NCI-H1092 (cell line): Measurements from ENCODE around the gene UIMC1.
"Not testable (repeated sequence)": the region's sequence is repeated elsewhere in the genome, so short reads cannot be mapped to it uniquely, and the experiment has no call there.

Source experiments
- DNase-seq: peaks from one replicate; lab custom pipeline; 2025; lab: John Stamatoyannopoulos, UW

The UIMC1 gene

DNA sequence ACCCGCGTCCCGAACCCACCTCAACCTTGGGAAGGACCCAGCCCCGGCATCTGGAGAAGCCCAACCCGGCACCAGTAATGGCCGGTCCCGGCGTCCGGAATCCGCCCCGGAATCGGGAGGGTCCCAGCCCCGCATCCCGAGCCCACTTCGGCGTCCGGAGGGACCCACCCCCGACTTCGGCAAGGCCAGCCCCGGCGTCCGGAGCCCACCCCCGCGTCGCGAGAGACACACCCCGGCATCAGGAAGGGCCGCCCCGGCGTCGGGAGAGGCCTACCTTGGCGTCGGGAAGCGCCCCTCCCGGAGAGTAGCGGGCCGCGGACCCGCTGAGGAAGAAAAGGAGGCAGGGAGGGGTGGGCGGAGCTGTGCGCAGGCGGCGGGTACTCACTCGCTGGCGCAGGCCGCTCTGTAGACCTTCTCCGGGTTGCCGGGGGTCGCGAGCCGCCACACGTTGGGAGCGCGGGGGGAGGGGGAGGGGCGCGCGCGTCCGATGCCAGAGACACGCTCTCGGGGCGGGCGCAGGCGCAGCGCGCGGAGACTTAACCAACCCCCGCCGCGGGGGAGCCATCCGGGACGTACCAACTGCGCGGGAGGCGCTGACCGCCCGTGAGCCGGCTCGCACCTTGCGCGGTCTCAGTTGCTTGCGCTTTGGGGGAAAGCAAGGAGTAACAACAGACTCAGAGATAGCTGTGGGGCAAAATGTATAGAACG, at the start of gene UIMC1:
TSS of gene UIMC1 (minus strand) at position 515 of the 708 bp plus-strand sequence. CDS start 24,164 bp downstream, outside the sequence.
- peak; percentile 79 for DNase-seq

DNA sequence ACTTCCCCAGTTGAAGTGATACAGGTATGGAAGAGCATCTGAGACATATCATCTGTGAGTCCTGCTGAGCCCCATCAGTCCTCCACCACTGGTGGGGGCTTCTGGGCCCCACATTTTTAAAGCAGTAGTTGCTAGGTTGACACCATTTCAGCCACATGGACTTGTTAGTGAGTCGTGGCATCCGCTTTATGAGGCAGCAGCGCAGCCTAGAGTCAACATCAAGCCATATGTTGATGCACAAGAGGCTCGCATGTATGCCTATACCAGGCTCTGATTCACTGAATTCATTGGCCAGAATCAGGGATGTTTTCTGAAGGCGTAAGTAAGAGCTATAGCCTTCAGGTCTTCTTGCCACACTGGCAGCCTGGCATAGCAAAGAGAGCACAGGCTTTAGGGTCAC, 42.7 kb upstream of the UIMC1 start:
- no peak for DNase-seq

DNA sequence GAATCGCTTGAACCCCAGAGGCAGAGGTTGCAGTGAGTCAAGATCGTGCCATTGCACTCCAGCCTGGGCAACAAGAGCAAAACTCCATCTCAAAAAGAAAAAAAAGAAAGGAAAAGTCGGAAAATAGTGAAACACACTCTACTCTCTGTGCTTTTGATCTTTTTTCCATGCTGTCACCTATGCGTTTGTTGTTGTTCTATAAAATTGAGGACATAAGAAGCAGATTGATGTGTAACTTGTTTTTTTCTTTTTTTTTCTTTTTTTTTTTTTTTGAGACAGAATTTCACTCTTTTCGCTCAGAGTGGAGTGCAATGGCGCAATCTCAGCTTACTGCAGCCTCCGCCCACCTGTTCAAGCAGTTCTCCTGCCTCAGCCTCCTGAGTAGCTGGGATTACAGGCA, 42.0 kb upstream of the UIMC1 start:
- DNase-seq, result not testable (repeated sequence)

- DNase-seq, result no peak
These were observed 39.1 kb upstream of the UIMC1 start for GRCh38 chr5:177045631-177046030.

GRCh38 chr5:177044641-177045040, 38.1 kb upstream of the UIMC1 start:
- no peak for DNase-seq

DNA sequence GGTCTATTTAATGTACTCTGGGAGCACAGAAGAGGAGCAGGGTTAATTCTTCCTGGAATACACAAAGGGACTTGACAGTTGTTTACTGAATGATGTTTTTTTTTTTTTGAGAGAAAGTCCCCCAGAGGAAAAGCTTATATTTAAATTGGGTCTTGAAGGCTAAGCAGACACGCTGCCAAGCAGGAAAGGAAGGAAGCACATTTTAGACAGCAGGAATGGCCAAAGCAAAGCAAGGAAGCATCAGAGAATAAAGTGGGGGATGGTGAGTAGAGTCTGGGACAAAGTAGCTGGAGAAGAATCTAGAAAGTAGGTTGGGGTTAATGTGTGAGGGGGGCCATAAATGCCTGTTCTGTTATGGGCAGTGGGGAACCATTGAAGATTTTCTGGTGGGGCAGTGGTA, 37.4 kb upstream of the UIMC1 start:
- no peak for DNase-seq

GRCh38 chr5:177043114-177043513, 36.5 kb upstream of the UIMC1 start:
- DNase-seq, result no peak

GRCh38 chr5:177041936-177042335, 35.4 kb upstream of the UIMC1 start:
- DNase-seq, result no peak

GRCh38 chr5:177040814-177041420, 34.3 kb upstream of the UIMC1 start:
- no peak for DNase-seq

- no peak for DNase-seq
These were observed 30.3 kb upstream of the UIMC1 start for GRCh38 chr5:177036921-177037320.

DNA sequence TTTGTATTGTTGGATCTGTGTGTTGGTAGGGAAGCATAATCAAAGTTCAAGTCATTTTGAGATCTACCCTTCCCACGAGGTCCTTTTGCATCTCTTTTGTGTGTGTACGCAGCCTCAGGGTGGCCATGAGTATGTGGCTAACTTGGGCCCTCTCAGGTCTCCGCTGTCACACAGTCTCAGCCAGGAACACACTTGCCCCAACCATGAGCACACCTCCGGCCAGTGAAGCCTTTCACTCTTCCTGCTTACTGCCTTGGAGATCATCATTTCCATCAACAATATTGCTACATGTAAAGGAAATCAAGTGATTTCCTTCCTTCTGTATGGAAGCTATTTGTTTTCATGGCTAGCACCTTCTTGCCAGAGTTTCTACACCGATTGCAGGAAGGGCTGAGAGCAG, 29.9 kb upstream of the UIMC1 start:
- DNase-seq, result no peak

DNA sequence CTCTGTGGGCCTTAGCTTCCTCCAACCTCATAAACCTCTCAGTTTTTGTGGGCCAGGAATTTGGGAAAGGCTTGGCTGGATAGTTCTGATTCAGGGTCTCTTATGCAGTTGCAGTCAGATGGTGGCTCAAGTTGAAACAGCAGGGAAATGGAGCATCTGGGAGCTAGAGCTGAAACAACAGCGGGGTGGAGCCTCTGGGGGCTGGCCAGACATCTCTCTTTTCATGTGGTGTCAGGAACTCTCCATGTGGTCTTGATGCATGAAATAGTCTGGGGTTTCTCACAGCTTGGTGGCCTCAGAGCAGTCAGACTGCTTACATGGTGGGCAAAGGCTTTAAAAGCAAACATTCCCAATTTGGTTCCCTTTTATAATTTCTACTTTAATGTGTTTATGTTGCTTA, 29.4 kb upstream of the UIMC1 start:
- DNase-seq, result no peak

DNA sequence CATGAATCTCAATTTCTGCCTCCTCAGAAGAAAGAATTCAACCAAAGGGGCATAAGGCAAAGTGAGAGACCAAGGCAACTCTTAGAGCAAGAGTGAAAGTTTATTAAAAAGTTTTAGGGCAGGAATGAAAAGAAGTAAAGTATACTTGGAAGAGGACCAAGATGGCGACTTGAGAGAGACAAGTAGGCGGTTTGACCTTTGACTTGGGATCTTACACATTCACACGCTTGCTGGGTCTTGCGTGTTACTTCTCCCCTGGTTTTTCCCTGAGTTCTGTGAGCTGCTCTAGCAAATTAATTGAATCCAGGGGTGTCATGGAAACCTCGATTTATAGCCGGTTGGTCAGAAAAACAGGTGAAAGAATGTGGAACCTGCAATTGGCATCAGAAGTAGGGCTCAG, 22.9 kb upstream of the UIMC1 start:
- DNase-seq, result no peak

- DNase-seq, result no peak
These were observed 21.1 kb upstream of the UIMC1 start for GRCh38 chr5:177027665-177028064.

- DNase-seq, result no peak
These were observed 18.6 kb upstream of the UIMC1 start for GRCh38 chr5:177025101-177025601.

DNA sequence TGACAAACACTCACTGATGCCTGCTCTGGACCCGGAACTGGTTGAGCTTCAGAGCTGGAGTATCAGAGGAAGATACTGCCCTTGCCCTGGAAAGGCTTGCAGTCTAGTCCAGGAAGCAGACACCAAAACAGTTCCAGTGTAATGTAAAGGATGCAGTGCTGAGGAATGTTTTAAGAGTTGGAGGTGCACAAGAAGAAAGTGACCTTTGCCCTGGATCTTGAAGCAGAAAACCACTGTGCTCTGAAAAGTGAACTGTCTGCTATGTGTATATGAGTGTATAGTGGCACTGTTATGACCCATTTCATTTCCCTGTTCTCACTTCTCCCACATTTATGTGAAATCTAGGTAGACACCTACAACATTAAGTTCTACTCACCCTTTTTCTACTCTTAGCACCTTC, 18.0 kb upstream of the UIMC1 start:
- no peak for DNase-seq

DNA sequence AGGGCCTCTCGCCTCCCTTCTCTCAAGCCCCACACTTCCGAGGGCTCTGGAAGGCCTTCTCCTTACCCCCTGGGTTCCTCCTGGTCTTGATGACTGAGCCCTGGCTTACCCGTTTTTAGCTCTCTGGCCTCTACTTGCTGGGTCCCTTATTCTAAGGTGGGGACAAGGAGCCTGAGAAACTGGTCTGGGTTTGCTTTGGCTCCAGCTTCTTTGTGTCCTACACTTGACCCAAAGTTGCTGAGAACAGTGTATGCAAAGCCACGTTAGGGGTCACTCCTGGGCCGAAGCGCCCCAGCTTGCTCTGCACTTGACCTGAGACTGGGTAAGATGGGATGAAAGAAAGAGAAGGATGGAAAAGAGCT, 16.7 kb upstream of the UIMC1 start:
- DNase-seq, result no peak

DNA sequence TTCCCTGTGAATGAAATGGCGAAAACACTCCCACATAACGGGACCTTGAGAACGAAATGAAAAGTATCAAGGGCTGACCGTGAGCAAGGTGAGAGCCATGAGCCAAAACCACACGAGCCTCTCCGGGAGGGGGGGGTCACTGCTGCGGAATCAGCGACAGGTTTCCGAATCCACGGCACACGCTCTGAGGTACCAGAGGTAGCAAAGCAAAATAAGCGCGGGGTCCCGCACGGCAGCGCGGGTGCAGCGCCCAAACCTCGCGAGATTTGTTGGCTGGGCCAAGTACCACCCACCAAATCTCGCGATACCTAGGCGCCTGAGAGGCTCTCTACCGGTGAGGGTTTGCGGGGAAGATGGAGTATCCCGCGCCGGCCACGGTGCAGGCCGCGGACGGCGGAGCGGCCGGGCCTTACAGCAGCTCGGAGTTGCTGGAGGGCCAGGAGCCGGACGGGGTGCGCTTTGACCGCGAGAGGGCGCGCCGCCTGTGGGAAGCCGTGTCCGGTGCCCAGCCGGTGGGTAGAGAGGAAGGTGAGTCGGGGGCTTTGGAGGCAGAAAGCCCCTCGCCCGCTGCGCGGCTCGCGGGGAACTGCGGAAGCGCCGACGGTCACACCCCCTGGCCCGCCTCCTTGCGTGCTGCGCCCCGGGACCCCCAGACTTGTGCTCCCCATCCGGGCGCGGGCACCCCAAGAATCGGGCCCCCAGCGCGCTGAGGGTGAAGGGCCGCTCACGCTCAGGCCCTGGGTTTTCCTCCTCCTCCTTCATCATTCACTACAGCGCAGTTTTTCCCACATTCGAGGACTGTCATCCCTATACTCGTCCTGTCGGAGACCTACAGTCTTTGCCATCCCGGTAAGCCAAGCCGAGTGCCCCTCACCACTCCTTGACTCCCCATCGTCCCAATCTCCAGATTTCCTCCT, 16.1 kb upstream of the UIMC1 start, which contains the start of gene ZNF346:
TSS of gene ZNF346 (plus strand) at position 311 of the 917 bp plus-strand sequence. CDS start at position 354, 43 bp downstream.
- DNase-seq, result peak; percentile 90

DNA sequence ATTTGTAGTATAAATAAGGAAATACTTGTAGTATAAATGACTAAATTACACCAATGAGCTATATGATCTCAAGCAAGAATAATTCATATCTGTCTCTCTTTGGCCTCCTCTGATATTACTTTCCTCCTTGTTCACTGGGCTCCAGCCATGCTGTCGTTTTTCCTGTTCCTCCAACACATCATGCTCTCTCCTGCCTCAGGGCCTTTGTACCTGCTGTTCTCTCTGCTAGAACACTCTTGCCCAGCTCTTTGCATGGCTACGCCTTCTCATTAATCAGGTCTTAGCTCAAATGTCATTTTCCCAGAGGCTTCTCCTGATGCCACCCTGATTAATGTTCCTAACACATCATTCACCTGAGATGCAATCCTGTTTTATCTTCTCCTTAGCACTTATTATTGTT, 13.5 kb upstream of the UIMC1 start:
- DNase-seq, result no peak

GRCh38 chr5:177018341-177018740, 11.8 kb upstream of the UIMC1 start:
- no peak for DNase-seq

DNA sequence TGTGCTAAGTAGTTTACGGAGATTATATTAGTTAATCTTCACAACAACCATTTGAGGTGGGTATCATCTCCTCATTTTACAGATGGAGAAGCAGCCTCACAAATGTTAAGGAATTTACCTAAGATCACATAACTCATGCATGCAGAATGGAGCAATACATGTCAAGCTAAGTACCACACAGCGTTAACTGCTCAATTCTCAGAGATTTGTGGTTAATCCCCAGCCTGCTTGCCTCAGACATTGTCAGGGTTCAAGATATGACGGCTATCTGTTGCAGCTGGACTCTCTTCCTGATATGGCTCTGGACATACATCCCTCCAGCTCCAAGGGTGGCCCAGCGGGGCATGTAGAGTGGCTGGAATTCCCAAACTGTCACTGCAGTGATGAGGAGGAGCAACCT, 8.6 kb upstream of the UIMC1 start:
- no peak for DNase-seq

- DNase-seq, result no peak
These were observed 3.6 kb upstream of the UIMC1 start for GRCh38 chr5:177010153-177010552.

GRCh38 chr5:177008716-177009115, 2.1 kb upstream of the UIMC1 start:
- DNase-seq, result no peak
